Stomach (tissue), 4 donors: ENCODE measurements around the gene MAP1S.

Source experiments
- POLR2AphosphoS5 ChIP-seq, 3 donors: sonication (generic); formaldehyde crosslinking; IDR thresholded peaks; one replicate each; pipeline ENCODE4 v1.6.1; 2016; ENCODE audit warnings: antibody characterized with exemption in 3 of 3
- TF ChIP-seq, protein P1 (sequence below), 7 experiments: fragments of 450-650 bp in 4 of 7; fragments of 200-600 bp in 3 of 7; sonication (generic) in 3 of 7; IDR thresholded peaks; one replicate each; pipeline ENCODE4 v1.5.1; 2016 to 2019; ENCODE audit warnings: antibody characterized with exemption in 7 of 7, control low read depth in 2 of 7, mild to moderate bottlenecking in 1 of 7

DNA sequence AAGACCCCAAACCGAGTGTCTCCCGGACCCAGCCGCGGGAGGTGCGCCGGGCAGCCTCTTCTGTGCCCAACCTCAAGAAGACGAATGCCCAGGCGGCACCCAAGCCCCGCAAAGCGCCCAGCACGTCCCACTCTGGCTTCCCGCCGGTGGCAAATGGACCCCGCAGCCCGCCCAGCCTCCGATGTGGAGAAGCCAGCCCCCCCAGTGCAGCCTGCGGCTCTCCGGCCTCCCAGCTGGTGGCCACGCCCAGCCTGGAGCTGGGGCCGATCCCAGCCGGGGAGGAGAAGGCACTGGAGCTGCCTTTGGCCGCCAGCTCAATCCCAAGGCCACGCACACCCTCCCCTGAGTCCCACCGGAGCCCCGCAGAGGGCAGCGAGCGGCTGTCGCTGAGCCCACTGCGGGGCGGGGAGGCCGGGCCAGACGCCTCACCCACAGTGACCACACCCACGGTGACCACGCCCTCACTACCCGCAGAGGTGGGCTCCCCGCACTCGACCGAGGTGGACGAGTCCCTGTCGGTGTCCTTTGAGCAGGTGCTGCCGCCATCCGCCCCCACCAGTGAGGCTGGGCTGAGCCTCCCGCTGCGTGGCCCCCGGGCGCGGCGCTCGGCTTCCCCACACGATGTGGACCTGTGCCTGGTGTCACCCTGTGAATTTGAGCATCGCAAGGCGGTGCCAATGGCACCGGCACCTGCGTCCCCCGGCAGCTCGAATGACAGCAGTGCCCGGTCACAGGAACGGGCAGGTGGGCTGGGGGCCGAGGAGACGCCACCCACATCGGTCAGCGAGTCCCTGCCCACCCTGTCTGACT lies 7.9 kb downstream of the MAP1S start:
- TF ChIP-seq, protein P1, sequence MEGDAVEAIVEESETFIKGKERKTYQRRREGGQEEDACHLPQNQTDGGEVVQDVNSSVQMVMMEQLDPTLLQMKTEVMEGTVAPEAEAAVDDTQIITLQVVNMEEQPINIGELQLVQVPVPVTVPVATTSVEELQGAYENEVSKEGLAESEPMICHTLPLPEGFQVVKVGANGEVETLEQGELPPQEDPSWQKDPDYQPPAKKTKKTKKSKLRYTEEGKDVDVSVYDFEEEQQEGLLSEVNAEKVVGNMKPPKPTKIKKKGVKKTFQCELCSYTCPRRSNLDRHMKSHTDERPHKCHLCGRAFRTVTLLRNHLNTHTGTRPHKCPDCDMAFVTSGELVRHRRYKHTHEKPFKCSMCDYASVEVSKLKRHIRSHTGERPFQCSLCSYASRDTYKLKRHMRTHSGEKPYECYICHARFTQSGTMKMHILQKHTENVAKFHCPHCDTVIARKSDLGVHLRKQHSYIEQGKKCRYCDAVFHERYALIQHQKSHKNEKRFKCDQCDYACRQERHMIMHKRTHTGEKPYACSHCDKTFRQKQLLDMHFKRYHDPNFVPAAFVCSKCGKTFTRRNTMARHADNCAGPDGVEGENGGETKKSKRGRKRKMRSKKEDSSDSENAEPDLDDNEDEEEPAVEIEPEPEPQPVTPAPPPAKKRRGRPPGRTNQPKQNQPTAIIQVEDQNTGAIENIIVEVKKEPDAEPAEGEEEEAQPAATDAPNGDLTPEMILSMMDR (IDR thresholded peaks at IDR 0.05) = no peak
- no peak for TF ChIP-seq POLR2AphosphoS5 (IDR thresholded peaks at IDR 0.05)
